HG02588 (cell line): ENCODE data around the gene ZSCAN32.

Experiments
- ATAC-seq: cut with Tn5 transposase; IDR thresholded peaks from one replicate; pipeline ENCODE4 v1.9.1; 2021; ENCODE audit warnings: mild to moderate bottlenecking, moderate library complexity; ENCODE audit not compliant: unreplicated experiment

The ZSCAN32 gene

DNA sequence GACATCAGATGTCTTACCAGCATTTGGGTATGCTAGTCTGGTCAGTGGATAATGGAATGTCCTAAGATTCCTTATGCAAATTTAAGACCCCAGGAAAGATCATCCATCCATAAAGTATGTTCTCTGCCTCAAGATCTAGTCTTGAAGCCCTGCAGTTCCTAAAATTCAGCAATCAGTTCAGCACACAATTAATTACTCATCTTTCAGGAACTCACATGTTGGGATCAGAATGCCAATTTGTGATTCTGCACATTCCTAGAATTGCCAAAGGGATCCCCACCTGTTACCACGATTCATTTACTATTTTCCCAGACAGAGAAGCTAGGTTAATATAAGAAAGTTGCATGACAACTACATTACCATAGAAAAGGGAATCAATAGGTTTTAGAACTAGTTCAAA lies 41.9 kb downstream of the ZSCAN32 start:
- no peak for ATAC-seq

DNA sequence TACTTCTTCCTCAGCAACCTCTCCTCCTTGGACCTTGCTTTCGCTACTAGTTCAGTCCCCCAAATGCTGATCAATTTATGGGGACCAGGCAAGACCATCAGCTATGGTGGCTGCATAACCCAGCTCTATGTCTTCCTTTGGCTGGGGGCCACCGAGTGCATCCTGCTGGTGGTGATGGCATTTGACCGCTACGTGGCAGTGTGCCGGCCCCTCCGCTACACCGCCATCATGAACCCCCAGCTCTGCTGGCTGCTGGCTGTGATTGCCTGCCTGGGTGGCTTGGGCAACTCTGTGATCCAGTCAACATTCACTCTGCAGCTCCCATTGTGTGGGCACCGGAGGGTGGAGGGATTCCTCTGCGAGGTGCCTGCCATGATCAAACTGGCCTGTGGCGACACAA lies 44.7 kb downstream of the ZSCAN32 start:
- no peak for ATAC-seq

DNA sequence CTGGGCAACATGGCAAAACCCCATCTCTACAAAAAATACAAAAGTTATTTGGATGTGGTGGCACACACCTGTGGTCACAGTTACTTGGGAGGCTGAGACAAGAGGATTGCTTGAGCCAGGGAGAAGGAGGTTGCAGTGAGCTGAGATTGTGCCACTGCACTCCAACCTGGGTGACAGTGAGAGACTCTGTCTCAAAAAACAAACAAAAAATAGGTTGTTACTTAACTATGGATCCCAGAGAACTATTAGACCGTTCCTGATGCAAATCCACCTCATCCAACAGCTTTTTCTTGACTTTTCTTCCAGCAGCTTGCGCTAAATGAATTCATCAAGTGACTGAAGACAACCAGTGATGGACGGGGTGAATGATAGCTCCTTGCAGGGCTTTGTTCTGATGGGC lies 45.2 kb downstream of the ZSCAN32 start, which contains the start of gene OR2C1:
Gene OR2C1 (plus strand): TSS at position 301 of the 400 bp plus-strand sequence. CDS start 52 bp downstream, at position 353.
- no peak for ATAC-seq

DNA sequence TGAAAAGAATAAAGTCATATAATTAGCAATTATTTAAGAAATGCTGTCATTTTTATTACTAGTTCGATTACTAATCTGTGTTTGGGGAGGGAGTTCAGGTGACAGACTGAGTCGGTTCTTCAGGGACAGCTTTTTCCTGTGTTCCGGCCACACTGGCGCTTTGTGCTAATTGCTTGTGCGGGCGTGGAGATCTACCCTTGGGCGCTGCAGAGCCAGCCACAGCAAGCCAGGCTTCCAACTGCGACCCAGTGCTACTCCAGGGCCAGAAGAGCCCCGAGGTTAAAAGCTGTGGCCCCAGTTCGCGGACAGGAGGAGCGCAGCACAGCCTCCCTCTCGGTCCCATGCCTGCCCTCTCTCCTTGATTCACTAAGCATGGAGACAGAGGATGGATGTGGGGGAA lies 51.6 kb downstream of the ZSCAN32 start:
- ATAC-seq, result no peak

DNA sequence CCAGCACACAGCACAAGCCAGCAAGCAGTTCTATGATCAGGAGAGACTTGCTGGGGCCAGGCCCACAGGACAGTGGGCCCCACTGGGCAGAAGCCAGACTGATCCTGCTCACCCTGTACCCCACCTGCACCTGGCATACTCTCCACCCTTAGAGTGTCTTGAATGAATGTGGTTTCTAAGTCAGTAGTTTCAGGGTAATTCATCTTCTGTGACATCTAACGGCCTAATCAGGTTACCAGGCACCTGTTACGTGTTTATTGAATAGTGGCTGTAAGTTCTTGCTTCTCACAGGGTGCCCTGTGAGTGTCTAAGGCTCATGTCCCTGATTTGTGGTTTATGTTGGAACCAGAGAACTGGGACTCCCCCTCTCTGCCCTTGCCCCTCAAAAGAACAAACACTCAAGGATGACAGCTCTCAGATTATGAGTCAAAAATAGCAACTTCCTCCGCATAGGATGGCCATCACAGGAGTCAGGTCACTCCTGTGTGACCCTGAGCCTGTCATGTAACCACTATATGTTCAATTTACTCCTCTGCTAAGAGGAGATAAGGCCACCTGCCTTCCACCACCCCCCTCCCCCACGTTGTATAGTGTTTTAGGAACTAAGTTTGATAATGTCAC lies 52.1 kb downstream of the ZSCAN32 start:
- no peak for ATAC-seq

DNA sequence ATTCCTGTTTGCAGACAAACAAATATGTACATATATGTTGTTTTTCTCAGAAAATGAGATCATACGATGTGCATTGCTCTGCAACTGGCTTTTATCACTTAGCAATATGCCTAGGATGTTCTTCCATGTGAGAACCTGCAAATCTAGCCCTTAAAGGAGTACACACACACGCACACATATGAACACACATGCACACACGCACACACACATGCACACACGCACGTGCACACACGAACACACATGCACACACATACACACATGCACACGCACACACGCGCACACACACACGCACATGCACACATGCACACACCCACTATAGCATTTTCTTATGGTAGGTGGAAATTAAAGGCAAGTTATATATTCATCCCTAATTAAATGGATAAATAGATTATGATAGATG lies 53.2 kb downstream of the ZSCAN32 start:
- ATAC-seq, result no peak

DNA sequence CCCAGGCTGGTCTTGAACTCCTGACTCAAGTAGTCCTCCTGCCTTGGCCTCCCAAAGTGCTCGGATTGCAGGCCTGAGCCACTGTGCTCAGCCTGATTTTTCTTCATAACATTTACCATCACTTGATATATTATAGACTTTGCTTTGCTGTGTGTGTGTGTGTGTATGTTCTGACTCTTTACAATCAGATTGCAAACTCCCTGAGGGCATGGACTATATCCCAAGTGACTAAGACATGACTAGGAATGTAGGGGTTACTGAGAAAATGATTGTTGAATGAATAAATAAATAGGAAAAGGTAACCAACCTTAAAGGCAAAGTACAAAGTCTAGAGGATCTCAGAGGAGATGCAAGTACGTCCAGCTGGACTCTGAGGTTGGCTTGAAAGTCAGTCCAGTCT lies 54.8 kb downstream of the ZSCAN32 start:
- ATAC-seq, result no peak
